Vagina (tissue), 2 donors: ENCODE data around the gene CHST12. TPM values are rescaled to one million over a fixed set of nuclear protein-coding genes. Genes with fewer than 3 reads are reported as not detected.

Experiments used
- DNase-seq, 2 donors: peaks; one replicate each; pipeline ENCODE4 v3.0.0-alpha.2; 2017; ENCODE audit errors: extremely low spot score in 2 of 2
- H3K27ac ChIP-seq: fragments of 200-600 bp; sonication (generic); one replicate; pipeline ENCODE4 v1.5.1; 2019
- H3K27me3 ChIP-seq: fragments of 200-600 bp; sonication (generic); one replicate; pipeline ENCODE4 v1.5.1; 2019
- H3K36me3 ChIP-seq, 2 donors: fragments of 200-600 bp; sonication (generic); one replicate each; pipeline ENCODE4 v1.5.1; 2017 to 2019
- H3K4me1 ChIP-seq: fragments of 200-600 bp; sonication (generic); one replicate; pipeline ENCODE4 v1.5.1; 2019
- H3K4me3 ChIP-seq, 2 donors: fragments of 200-600 bp; sonication (generic); 1 replicate in 1 of 2; 2 replicates in 1 of 2; pipeline ENCODE4 v1.5.1; 2016 to 2019
- H3K9me3 ChIP-seq: fragments of 200-600 bp; sonication (generic); one replicate; pipeline ENCODE4 v1.5.1; 2019
- POLR2A ChIP-seq, 2 donors: fragments of 450-650 bp; IDR thresholded peaks; one replicate each; pipeline ENCODE4 v1.6.1; 2017; ENCODE audit warnings: antibody characterized with exemption in 2 of 2, mild to moderate bottlenecking in 2 of 2, moderate library complexity in 2 of 2
- POLR2AphosphoS5 ChIP-seq, 2 donors: sonication (generic); formaldehyde crosslinking; IDR thresholded peaks; one replicate each; pipeline ENCODE4 v1.9.0; 2017; ENCODE audit warnings: antibody characterized with exemption in 2 of 2, mild to moderate bottlenecking in 2 of 2, low read depth in 1 of 2; ENCODE audit not compliant: insufficient read depth in 1 of 2
- intact Hi-C: fragments of 100-400 bp; cut with DNase I; formaldehyde crosslinking; loops from one replicate; pipeline ENCODE4 v1.15.1; 2023
- total RNA-seq: library from RNA; depleted of rRNA; stranded (reverse); fragments of >200 nt; gene quantifications from one replicate; pipeline ENCODE4 v1.2.3, GENCODE V29; 2016
- TF ChIP-seq, protein P1 (sequence below), 3 experiments: fragments of 450-650 bp in 2 of 3; fragments of 200-600 bp in 1 of 3; sonication (generic) in 1 of 3; IDR thresholded peaks; one replicate each; pipeline ENCODE4 v1.5.1; 2017 to 2019; ENCODE audit warnings: antibody characterized with exemption in 3 of 3, mild to moderate bottlenecking in 2 of 3, moderate library complexity in 2 of 3

The CHST12 gene
- total RNA-seq, 1 donor from 2014 or later, result 26.3 TPM

DNA sequence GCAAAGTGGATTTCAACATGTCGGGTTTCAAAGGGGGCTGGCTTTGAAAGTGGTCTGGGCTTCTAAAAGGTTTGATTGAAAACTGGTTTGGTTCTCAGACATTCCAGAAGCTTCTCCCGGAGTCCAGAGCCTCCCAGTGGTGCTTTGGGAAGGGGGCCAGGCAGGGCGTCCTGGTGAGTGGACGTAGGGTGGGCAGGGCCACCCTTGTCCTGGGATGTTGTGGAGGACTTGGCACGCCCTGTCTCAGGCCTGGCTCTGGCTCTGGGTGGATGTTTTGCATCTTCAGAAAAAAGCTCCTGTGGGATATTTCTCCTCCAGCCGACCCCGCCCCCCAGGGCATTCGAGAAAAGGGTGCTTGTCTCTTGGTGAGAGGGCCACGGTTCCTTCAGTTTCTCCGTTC lies 41.6 kb downstream of the CHST12 start:
- Histone ChIP-seq H3K36me3 (no peaks in the 10 kb centered on the region), H3K27me3 (no peaks in the 10 kb centered on the region), H3K4me1 (peaks cover 20% of the 10 kb centered on the region), H3K27ac (peak overlapping the region; percentile 76), H3K9me3 (no peaks in the 10 kb centered on the region), H3K4me3 (no peak overlapping the region)
- intact Hi-C loops, result no loop called here
- TF ChIP-seq, protein P1, sequence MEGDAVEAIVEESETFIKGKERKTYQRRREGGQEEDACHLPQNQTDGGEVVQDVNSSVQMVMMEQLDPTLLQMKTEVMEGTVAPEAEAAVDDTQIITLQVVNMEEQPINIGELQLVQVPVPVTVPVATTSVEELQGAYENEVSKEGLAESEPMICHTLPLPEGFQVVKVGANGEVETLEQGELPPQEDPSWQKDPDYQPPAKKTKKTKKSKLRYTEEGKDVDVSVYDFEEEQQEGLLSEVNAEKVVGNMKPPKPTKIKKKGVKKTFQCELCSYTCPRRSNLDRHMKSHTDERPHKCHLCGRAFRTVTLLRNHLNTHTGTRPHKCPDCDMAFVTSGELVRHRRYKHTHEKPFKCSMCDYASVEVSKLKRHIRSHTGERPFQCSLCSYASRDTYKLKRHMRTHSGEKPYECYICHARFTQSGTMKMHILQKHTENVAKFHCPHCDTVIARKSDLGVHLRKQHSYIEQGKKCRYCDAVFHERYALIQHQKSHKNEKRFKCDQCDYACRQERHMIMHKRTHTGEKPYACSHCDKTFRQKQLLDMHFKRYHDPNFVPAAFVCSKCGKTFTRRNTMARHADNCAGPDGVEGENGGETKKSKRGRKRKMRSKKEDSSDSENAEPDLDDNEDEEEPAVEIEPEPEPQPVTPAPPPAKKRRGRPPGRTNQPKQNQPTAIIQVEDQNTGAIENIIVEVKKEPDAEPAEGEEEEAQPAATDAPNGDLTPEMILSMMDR (IDR thresholded peaks at IDR 0.05), result no peak
- TF ChIP-seq POLR2A (IDR thresholded peaks at IDR 0.05) (no peak), POLR2AphosphoS5 (IDR thresholded peaks at IDR 0.05; ENCODE audit: insufficient read depth in 1 of 2, low read depth in 1 of 2) (no peak)
- no peak for DNase-seq

DNA sequence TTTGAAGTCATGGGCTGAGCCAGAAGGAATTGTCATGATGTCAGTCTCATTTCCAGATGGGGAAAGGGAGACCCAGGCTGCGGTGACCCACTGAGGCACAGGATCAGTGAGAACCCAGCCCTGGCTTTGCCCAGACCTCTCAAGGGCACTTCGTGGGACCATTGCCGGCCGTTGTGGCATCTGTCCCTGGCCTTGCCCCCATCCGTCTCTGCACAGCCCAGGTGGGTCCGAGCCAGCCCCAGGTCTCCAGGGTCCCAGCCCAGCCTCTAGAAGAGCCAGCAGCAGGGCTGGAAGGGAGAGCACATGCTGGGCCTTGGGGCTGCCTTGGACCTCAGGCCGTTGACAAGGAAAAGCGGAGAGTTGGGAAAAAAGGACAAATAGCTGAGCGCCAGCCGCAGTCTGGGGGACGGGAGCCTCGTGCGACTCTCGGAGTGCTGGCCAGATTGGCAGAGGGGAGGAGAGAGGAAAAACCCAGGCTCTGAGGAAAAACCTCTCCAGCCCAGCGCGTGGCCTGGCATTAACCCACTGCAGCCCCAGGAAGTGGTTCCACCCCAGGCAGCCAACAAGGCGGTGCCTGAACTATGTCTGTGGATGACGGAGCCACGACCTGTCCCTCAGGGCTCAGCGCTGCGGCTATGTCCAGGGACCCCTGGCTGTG lies 42.6 kb downstream of the CHST12 start:
- H3K4me3 ChIP-seq, result no peak overlapping the region
- H3K27ac ChIP-seq, result peak overlapping the region; percentile 76
- peaks cover 20% of the 10 kb centered on the region for H3K4me1 ChIP-seq
- H3K27me3 ChIP-seq, result no peaks in the 10 kb centered on the region
- TF ChIP-seq POLR2AphosphoS5 (IDR thresholded peaks at IDR 0.05; ENCODE audit: insufficient read depth in 1 of 2, low read depth in 1 of 2), result no peak
- TF ChIP-seq, protein P1 (IDR thresholded peaks at IDR 0.05), result no peak
- no peak for TF ChIP-seq POLR2A (IDR thresholded peaks at IDR 0.05)
- intact Hi-C loops, result no loop called here
- H3K9me3 ChIP-seq, result no peaks in the 10 kb centered on the region
- no peaks in the 10 kb centered on the region for H3K36me3 ChIP-seq
- DNase-seq, result no peak

DNA sequence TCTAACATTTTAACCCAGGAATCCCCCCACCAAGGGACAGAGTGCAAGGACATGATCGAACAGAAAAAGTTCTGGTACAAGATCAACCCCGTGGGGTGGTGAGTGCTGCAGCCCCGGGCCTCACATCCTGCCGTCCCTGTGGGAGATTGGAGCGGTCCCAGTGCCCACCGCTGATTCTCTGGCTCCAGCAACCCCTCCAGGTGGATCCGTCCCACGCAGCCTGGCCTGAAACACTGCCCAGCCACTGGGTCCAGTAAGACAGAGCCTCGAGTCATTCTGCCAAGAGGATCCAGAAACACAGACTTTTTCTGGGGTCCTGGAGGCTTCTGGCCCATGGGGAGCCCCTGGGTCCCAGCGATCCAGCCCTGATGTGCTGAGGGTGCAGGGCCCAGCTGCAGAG lies 43.3 kb downstream of the CHST12 start:
- Histone ChIP-seq H3K36me3 (no peaks in the 10 kb centered on the region), H3K9me3 (no peaks in the 10 kb centered on the region), H3K27ac (no peak overlapping the region), H3K4me3 (no peak overlapping the region), H3K4me1 (peaks cover 22% of the 10 kb centered on the region), H3K27me3 (no peaks in the 10 kb centered on the region)
- DNase-seq, result no peak
- intact Hi-C loops, result no loop called here
- no peak for TF ChIP-seq POLR2AphosphoS5 (IDR thresholded peaks at IDR 0.05; ENCODE audit: insufficient read depth in 1 of 2, low read depth in 1 of 2)
- no peak for TF ChIP-seq POLR2A (IDR thresholded peaks at IDR 0.05)
- TF ChIP-seq, protein P1 (IDR thresholded peaks at IDR 0.05), result no peak

DNA sequence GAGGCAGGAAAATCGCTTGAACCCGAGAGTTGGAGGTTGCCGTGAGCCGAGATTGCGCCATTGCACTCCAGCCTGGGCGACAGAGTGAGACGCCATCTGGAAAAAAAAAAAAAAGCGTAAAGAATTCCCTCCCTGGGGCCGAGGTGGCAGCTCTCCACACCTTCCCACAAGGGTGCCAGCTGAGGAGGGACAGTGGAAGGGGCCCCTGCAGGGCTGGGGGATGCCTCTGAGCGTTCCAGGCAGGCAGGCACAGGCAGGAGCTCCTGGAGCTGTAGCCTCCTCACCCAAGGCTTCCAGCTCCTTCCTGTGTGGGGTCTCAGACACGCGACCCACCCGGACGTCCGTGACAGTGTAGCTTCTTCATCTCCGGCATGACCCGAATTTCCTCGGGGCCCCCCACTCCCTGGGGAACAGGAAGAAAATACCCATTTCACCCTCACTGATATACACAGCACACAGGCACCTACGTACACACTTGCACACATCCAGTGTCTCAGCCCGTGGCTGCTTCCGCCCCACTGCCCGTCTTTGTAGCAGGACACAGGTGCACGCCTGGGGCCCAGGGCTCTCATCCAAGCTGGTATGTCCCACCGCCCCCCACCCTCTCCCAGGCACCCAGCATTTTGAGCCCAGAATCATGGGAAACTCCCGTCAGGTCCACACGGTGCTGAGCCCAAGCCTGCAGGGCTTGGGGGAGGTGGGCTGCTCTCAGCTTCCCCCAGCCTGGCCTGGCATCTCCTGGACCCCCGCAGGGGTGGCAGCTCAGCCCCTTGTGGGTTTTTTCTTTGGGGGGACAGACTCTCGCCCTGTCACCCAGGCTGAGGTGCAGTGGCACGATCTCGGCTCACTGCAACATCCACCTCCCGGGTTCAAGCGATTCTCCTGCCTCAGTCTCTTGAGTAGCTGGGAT lies 47.0 kb downstream of the CHST12 start:
- DNase-seq, result no peak
- no peaks in the 10 kb centered on the region for H3K36me3 ChIP-seq
- TF ChIP-seq, protein P1 (IDR thresholded peaks at IDR 0.05), result no peak
- no peak for TF ChIP-seq POLR2AphosphoS5 (IDR thresholded peaks at IDR 0.05; ENCODE audit: insufficient read depth in 1 of 2, low read depth in 1 of 2)
- TF ChIP-seq POLR2A (IDR thresholded peaks at IDR 0.05), result no peak
- no peaks in the 10 kb centered on the region for H3K27me3 ChIP-seq
- no peak overlapping the region for H3K27ac ChIP-seq
- no peaks in the 10 kb centered on the region for H3K9me3 ChIP-seq
- intact Hi-C loops, result no loop called here
- no peak overlapping the region for H3K4me3 ChIP-seq
- H3K4me1 ChIP-seq, result peaks cover 20% of the 10 kb centered on the region
